Measurements from ENCODE around the gene SLC4A7. TPM values are rescaled to one million over a fixed set of nuclear protein-coding genes. Genes with fewer than 3 reads are reported as not detected.

Gene SLC4A7
- total RNA-seq, 1 donor = 165 TPM

GRCh38 chr3:27385504-27385903, 98.7 kb downstream of the SLC4A7 start:
- DNase-seq (ENCODE audit: low read depth) = no peak
- no peak for TF ChIP-seq CTCF (IDR thresholded peaks at IDR 0.05; ENCODE audit: insufficient read depth, low read length)
- H3K4me3 ChIP-seq (ENCODE audit: low read depth, low read length) = no peak overlapping the region

- H3K4me3 ChIP-seq (ENCODE audit: low read depth, low read length) = no peak overlapping the region
- no peak for DNase-seq (ENCODE audit: low read depth)
- TF ChIP-seq CTCF (IDR thresholded peaks at IDR 0.05; ENCODE audit: insufficient read depth, low read length) = no peak
These were observed 100.0 kb downstream of the SLC4A7 start for GRCh38 chr3:27384191-27384590.

- DNase-seq (ENCODE audit: low read depth) = peak; percentile 61
- H3K4me3 ChIP-seq (ENCODE audit: low read depth, low read length) = no peak overlapping the region
- TF ChIP-seq CTCF (IDR thresholded peaks at IDR 0.05; ENCODE audit: insufficient read depth, low read length) = no peak
These were observed 103.5 kb downstream of the SLC4A7 start for GRCh38 chr3:27380433-27381357.

- H3K4me3 ChIP-seq (ENCODE audit: low read depth, low read length) = no peak overlapping the region
- TF ChIP-seq CTCF (IDR thresholded peaks at IDR 0.05; ENCODE audit: insufficient read depth, low read length) = no peak
- DNase-seq (ENCODE audit: low read depth) = no peak
These were observed 105.9 kb downstream of the SLC4A7 start for GRCh38 chr3:27378331-27378730.

- TF ChIP-seq CTCF (IDR thresholded peaks at IDR 0.05; ENCODE audit: insufficient read depth, low read length) = no peak
- DNase-seq (ENCODE audit: low read depth) = no peak
- no peak overlapping the region for H3K4me3 ChIP-seq (ENCODE audit: low read depth, low read length)
These were observed 107.9 kb downstream of the SLC4A7 start for GRCh38 chr3:27376109-27376772.

GRCh38 chr3:27368831-27369607, 115.2 kb downstream of the SLC4A7 start, which contains the start of gene NEK10:
NEK10 (minus strand) TSS chr3:27369383; CDS start chr3:27352882, 16,501 bp downstream.
- H3K4me3 ChIP-seq (ENCODE audit: low read depth, low read length) = peak within 1 kb of the TSS; percentile 55
- TF ChIP-seq CTCF (IDR thresholded peaks at IDR 0.05; ENCODE audit: insufficient read depth, low read length) = no peak
- peak; percentile 65 for DNase-seq (ENCODE audit: low read depth)

Data from fibroblast of the aortic adventitia (primary cell).